Measurements from ENCODE around the gene NACC2.

NACC2 gene

GRCh38 chr9:136007934-136008692, 87.0 kb downstream of the NACC2 start:
- no peak for DNase-seq

GRCh38 chr9:136007276-136007933, 87.7 kb downstream of the NACC2 start:
- DNase-seq, result no peak

GRCh38 chr9:136006169-136006568, 88.9 kb downstream of the NACC2 start:
- DNase-seq, result no peak

GRCh38 chr9:136004712-136005111, 90.4 kb downstream of the NACC2 start:
- no peak for DNase-seq

GRCh38 chr9:136004219-136004618, 90.9 kb downstream of the NACC2 start:
- no peak for DNase-seq

- no peak for DNase-seq
Measured at GRCh38 chr9:136003411-136004218, 91.5 kb downstream of the NACC2 start.

GRCh38 chr9:136002881-136003280, 92.2 kb downstream of the NACC2 start:
- no peak for DNase-seq

GRCh38 chr9:136002215-136002614, 92.9 kb downstream of the NACC2 start:
- no peak for DNase-seq

- no peak for DNase-seq
Measured at GRCh38 chr9:136001231-136001630, 93.9 kb downstream of the NACC2 start.

GRCh38 chr9:135998410-135999071, 96.5 kb downstream of the NACC2 start:
- no peak for DNase-seq

- no peak for DNase-seq
Measured at GRCh38 chr9:135998016-135998380, 97.1 kb downstream of the NACC2 start.

GRCh38 chr9:135997090-135998015, 97.7 kb downstream of the NACC2 start:
- no peak for DNase-seq

GRCh38 chr9:135995816-135996215, 99.3 kb downstream of the NACC2 start:
- no peak for DNase-seq

GRCh38 chr9:135994501-135995192, 100.4 kb downstream of the NACC2 start:
- no peak for DNase-seq

- no peak for DNase-seq
Measured at GRCh38 chr9:135993765-135994500, 101.2 kb downstream of the NACC2 start.

- DNase-seq, result no peak
Measured at GRCh38 chr9:135993409-135993742, 101.7 kb downstream of the NACC2 start.

GRCh38 chr9:135992486-135993408, 102.3 kb downstream of the NACC2 start:
- peak; percentile 68 for DNase-seq

GRCh38 chr9:135991771-135992170, 103.3 kb downstream of the NACC2 start:
- no peak for DNase-seq

Data from NCI-H2029 (cell line).